HCEC 1CT (cell line): ENCODE results near the gene HJURP.

Source experiments
- DNase-seq: peaks from one replicate; pipeline ENCODE4 v3.0.0-alpha.2; 2017

Gene HJURP

DNA sequence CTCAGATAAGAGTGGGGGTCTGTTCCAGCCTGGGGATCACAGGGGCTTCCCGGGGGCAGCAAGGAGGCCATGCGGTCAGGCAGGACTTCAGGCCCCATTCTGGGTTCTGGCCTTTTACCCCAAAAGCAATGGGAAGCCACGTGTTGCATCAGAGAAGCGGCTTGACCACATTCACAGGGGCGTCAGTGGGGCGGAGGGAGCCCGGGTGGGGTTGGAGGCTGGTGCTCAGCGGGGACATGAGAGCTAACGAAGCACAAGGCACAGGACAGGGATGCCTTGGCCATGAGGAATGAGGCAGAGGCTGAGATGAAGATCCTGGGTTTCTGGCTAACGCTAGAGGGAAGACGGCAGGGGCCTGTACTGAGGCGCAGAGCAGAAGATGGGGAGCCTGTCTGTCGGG is 6.1 kb downstream of the HJURP start:
- no peak for DNase-seq

DNA sequence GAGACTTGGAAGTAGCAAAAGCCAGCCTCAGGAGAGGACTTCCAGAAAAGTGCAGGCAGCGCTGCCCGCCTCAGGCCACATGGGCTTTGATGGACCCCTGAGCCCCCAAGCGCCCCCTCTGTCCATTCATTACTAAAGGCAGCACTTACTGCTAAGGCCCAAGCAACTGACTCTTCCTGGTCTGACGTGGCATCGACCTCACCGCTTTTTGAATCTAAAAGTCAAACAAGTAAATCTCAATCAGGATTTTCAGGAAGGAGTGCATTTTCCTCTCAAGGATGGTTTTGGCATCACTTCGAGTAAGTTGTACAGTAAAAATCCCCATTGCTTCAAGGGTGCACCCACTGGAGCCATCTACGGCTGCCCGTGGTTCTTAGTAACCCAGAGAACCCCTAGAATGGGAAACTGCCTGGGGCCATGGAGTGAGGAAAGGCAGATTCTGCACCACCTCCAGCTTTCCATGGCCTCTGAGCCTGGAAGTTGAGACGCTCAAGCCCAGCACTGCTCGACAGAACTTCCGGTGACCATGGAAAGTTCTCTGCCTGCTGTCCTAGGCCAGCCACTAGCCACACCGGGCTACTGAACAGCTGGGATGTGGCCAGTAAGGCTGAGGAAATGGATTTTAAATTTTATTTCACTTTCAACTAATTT is 7.0 kb downstream of the HJURP start:
- no peak for DNase-seq

DNA sequence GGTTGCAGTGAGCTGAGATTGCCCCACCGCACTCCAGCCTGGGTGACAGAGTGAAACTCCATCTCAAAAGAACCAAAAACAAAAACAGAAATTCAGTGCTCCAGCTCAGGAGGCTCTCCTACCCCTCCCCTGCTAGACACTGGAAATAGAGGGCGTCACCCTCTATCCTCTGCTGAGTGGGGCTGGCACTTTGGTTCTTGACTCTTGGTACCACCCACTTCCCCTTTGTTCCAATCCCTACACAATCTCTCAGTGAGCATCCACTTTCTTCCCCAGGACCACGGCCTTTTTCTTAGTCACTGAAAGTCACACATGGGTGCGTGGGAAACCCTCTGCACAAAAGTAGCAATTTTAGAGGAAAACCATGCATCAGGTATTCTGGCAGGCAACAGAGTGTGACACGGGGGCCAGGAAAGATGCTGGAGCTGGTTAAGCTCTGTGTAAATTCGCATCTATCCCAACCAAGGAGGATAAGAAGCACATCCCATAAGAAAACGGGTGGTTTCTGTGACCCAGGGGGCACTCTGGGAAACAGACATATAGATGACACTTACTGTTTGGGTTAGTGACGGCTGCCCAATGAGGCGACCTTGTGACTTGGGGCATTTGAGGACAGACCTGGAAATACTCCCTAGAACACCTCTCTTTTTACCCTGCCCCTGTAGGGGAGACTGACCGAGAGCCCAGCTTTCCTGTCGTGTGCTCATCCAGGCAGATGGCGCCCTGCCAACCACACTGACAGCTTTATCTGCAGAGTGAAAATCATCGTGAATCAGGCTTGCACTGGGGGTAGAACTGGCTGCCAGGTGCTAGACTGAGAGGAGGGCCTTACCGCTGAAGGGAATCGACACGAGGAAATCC is 7.7 kb downstream of the HJURP start:
- no peak for DNase-seq

DNA sequence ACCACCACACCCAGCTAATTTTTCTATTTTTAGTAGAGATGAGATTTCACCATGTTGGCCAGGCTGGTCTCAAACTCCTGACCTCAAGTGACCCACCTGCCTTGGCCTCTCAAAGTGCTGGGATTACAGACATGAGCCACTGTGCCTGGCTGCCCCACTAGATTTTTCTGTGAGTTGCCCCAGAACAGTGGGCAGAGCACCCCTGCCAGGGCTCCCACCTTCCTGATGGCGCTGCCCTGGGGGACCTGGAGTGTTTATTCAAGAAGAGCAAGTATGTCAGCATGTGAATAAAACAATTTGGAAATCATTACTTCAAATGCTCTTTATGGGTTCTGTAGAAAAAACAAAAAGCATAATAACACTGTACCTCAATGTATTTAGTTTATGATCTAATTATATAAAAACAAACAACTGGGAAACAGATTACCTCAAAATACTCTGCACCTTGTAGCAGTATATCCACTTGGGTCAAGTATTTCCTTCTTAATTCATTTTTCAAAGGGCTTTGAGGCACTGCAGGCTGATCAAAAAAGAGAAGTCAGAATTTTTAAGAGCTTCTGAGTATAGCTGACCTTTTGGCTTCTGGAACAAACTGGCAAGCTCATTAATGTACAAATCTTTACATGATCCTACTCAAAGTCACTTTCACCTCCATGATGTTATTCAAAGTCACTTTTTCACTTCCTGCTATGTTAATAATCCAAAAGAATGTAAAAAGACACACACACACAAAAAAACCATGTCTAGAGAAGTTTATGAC is 8.9 kb downstream of the HJURP start:
- no peak for DNase-seq

DNA sequence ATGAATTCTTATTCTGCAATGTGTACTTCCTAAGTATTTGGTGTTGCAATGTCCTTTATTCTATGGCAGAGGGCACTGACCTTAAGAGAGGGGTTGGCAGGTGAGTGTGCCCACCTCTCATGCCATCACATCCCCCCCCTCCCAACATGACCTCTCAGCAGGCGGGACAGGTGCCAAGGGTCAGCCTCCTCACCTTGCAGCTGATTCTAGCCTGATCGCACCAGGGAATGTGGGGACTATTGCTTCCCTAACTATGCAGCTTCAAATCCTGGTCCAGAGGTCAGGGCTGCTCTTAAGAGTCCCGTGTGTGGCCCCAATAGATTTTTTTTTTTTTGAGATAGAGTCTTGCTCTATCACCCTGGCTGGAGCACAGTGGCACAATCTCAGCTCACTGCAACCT is 9.5 kb downstream of the HJURP start:
- DNase-seq: no peak

DNA sequence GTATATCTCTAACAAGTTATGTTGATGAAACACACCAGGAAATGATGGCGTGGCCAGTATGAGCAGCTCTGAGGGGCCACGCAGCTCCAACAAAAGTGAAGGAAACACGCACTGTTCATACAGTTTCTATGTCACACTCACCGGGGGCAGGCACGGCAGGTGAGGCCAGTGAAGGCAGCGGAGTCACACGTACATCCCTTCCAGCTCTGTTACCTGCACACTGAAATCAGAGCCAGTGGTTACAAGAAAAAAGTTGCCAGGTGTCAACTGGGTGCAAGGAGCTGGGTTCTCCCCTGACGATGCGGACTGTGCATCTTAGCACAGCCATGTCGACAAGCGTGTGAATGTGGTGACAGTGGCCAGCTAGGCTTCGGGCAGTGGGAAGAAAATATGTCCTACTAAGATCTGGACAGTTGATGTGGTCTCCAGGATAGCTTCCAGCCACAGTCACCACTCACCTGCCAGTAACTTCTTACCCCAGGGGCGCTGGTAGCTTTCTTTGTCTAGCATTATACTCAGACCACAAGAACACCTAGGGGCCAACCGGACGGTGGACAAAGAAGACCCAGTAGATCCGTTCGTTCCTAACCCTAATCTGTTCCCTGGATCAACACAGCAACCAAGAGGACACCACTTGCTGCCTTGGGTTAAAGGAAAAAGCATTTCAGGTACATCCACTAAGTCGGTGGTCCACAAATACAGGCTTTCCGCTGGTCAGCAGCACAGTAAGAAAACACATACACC is 10.1 kb downstream of the HJURP start:
- DNase-seq: no peak

DNA sequence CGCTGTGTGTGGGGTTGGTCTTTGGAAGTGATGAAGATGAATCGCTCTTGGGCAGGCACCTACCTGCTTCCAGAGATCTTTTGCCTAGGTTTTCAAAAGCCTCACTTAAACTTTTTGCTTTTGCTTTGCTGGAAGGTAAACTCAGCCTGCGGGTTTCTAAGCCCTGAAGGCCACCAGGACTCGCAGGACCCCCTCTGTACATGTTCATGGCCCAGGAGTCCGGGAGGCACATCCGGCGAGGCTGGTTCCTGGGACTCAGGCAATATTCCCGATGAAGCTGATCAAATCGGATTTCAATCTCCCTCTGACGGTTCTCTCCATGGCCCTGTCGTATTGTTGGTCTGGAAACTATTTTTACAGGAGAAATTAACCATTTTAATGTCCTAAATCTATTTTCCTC is 13.2 kb downstream of the HJURP start:
- DNase-seq: no peak

DNA sequence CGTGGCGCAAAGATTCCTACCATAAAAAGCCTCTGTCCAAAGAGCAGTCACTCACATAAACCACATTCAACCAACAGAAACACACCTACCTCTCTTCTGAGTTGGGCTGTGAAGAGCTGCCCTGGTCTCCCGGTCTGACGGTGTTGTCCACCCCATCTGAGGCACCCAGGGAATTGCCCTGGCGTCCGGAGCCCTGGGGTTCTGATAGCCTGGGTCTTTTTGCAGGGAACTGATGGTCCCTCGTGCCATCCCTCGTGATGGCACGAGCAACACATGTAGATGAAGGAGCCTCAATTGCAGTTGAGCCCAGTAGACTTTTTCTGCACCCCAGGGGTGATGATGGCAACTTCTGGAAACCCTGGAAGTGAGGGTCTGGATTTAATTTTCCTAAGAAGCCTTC is 13.8 kb downstream of the HJURP start:
- DNase-seq: no peak

DNA sequence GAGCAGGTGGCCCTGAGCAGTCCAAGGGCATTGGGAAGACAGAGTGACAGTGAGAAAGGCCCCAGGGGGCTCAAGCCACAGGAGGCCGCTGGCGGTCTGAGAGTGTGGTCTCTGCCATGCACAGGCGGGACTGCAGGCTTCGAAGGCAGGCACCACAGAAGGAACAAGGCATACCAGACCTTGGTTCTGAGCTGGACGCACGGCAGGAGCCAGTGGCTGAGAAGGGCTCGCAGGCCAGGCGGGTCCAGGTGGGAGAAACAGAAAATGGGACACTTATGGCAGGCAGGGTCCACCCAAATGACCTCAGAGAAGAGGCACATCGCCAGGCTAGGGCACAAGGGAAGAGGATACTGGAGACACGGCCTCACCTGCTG is 14.9 kb downstream of the HJURP start:
- no peak for DNase-seq

DNA sequence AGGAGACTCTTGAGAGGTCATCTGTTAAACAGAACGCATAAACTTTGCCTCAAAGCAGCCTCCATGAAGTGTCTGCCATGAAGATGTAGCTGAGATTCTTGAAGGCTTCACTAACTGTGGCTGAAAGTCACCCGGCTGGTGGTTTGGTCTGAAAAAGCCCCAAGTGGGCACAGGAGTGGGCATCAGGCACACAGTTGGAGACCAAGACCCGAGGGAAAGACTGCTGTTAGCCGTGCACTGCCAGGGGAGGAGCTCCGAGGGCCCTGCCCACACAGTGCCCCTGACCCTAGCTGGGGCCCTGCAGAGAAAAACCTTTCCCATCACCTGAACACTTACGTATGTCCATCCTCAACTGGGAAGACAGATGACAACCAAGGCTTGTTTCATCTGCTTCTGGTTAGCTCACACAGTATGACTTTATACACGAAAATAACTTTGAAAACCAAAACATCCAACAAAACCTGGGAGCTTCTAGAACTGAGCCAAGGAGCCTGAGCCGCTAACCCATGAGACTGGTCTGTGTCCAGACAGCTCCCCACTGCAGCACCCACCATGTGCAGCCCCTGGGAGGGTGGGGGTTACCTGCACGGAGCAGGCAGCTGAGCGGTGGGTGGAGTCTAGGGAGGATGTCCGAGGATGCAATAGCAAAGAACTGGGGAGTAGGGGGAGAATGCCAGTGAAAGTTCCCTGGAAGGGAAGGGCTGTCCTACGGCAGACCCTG is 15.4 kb downstream of the HJURP start:
- no peak for DNase-seq

DNA sequence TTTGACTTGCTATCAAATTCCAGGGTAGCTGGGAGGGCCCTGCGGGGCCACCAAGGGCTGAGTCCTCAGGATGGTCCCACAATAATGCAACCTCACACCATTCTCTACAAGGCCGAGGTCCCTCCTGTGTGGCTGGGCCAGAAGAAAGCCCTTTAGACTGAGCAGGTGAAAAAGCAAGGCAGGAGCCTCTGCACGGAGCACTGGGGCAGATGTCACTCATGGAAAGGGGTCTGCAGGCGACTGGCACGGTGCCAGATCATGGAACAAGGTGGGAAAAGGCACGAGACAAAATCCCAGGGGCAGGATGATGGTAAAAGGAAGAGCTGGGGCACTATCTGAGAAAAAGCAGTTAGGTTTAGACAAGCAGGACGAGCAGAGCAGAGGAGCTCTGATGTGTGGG is 16.1 kb downstream of the HJURP start:
- no peak for DNase-seq

DNA sequence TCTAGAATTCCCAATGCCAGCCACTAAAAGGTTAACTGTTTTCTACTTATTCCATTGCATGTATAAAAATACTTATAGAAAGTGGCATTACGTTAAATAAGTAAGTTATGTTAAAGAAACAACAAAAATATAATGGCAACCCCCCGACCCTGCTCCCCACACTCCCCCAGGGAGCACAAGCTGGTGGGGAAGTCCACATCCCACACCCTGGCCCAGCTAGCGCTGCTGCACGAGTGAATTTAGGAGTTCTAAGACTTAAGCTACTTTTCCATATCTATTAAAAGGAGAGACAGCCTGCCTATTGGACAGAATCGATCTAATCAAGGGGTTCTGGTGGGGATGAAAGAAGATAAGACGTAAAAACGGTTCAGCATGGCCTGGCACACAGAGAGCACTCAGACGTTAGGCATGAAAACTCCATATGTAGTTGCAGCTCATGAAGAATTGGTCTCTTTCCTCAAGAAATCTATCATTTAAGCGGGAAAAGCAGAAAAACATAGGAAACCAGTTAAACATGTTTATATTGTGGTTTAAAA is 16.6 kb downstream of the HJURP start:
- no peak for DNase-seq

DNA sequence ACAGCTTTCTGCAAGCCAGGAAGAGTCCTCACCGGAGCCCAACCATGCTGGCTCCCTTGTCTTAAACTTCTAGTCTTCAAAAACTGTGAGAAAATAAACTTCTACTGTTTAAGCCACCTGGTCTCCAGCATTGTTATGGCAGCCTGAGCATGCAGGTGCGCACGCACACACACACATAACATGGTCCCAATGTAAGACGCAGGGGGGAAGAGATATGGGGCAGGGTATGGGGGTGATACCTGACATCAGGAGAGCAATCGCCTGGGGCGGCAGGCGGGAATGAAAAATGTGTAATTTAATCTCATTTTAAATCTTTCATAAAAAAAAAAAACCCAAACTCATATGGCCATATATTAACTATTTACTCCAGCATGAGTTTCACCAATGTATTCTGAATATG is 18.0 kb downstream of the HJURP start:
- DNase-seq: no peak

DNA sequence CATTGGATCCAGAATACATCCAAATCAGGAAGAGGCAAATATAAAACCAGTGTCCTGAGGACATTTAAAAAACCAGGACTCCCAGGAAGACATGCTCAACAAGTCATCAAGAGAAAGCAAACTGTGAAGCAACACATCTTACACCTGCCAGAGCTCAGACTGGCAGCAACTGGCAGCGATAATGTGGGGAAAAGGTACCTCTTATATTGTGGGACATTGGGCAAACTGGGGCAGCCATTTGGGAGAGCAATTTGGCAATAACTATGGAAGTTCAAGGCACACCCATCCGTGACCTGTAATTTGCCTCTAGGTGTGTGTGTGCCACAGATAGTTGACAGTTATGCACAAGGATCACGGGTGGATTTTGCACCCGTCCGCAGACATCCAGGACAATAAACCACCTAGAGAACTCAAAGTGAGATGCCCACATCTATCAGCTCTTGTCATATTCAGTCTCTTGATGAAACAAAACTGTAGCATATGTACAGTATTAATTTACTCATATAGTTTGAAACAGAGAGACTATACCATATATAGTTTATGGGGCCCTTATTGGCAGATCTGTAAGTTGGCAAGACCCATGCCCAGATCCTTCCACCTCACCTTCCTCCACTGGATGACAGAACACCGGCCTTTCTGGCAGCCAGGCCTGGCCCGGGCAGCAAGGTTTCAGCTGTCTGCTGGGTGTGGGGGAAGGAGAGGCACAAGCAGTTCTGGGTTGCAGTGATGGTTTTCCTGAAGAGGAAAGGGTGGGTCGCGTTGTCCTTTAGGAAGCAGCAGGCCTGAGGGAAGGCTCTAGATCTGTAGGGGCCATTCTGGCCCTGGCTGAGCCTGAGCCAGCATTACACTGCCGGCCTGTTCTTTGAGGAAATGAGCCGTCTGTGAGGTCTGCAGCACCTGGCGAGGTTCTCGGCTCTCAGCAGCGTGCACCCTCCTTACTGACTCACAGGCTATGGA is 18.8 kb downstream of the HJURP start:
- DNase-seq: no peak

DNA sequence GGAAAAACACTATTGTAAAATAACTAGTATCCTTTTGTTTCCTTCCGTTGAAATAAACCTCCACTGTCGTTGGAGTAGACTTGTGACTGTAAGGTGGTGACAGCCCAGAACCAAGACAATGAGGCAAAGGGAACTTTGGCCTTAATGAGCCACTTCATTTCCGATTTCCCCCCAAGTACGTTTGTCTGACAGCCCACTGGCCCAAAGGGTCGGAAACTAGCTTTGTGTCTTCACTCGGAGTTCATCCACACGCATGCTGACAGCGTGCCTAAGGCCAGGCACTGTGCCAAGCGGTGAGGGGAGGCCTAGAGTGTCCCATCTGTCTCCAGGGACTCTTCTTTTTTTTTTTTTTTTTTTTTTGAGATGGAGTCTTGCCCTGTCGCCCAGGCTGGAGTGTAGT is 21.0 kb downstream of the HJURP start:
- DNase-seq: no peak

DNA sequence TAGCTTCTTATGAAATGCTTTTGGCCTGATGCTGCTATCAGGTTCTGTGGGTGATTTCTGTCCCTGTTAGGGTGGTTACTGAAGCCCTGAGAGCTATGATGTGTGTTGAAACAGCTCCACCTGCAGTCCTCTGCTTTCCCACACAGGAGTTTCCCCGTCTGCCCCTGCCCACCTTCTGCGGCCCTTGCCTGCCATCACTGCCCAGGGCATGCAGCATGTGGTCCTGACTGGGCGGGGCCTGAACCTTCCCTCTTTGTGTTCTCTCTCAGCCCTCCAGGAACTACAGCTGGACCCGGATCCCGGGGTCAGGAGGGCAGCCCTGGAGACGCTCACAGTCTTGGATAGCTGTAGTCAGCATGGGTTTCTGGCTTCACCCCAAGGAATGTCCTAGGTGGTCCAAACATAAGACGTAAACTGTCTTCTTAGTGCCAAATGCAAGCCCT is 21.4 kb downstream of the HJURP start:
- DNase-seq: peak; percentile 22

DNA sequence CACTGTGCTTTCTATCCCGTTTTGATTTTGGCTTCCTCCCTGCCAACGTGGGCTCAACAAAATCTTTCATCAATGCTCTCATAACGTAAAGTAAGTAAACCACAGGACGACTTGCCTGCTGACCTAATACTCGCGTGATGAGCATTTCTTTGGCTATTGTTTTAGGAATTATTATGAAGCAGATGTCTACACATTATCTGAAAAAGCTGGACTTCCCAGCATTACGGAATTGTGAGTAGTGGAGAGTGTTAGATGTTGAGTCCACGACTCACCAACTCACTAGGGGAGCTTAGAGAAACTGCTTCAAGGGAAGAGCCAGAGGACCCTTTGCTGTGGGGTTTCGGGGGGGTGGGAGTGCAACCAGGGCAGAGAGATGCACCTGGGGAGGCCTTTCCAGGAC is 21.9 kb downstream of the HJURP start:
- DNase-seq: no peak

DNA sequence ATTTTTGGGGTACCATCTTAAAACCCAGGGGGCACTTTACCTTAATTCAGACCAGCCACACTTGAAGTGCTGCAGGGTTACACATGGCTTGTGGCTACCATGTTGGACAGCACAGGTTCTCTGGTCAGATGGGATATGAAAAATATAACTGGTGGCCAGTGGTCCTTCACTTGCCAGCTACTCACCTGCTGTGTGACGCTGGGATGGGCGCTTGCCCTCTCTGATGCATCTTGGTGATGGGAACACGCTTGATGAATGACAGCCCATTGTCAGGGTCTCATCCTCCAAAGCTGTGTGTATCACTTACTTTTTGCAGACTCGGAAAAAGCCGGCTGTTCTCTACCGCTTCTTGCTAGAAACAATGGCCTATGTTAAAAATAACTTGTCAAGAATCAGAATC is 22.5 kb downstream of the HJURP start:
- no peak for DNase-seq

DNA sequence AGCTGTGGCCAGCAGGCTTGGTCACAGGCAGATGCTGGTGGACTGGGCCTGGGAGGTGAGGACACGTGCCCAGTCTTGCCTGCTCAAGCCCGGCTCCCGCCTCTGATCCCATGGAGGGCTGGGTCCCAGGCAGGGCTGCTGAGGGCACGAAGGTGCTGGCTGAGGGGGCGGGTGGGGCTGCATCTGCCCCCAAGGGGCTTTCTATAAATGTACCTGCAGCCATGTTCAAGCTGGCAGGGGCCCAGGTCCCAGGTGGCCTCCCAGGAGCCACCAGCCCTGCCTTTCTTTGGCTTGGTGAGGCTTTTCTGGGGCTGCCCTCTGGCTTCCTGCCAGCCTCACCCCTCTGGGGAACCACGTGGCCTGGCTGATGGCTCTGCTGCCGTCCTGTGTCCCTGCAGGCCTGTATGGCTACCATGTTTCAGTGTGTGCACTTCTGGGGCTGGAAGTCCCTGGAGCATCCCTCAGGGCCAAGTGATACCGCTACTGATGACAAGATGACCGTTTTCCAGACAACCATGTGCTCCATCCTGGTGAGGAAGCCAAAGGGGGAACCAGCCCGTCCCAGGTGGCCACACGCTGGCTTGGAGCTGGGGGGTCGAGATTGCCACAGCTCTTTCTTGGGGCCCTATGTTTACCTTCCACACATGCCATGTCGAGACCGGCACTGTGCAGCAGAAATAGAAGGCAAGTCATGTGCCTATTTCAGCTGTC is 23.2 kb downstream of the HJURP start:
- no peak for DNase-seq

DNA sequence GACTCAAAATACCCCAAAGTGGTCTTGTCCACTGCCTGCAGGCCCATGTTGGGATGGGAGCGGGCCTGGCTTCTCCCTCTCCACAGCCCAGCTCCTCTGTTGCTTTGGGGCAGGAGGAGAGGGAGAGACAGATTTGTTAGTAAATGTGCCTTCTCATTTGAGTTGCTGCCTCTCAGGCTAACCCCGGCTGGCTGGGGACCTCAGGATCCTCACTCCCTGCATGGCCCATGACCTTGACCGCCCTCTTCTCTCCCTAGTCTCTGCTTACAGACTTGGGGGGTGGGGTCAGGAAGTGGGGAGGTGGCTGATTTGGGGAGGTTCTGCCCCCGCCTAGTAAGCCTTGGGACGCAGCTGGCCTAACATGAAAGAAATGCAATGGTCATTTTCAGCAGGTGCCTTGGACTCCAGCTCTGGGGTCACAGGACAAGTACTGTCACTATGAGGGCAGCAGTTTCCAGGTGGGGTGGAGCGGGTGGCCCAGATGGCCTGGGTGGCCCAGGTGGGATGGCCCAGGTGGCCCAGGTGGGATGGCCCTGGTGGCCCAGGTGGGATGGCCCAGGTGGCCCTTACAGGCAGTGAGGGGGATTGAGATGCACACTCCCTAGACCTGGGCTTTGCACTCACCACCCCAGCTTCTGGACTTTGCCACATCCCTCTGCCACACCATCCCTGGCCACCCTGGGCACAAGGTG is 24.1 kb downstream of the HJURP start:
- DNase-seq: no peak
